Measurements from ENCODE around the gene MAML2. TPM values are rescaled to one million over a fixed set of nuclear protein-coding genes. Genes with fewer than 3 reads are reported as not detected.
A peak's percentile ranks its signal among the peaks of the same experiment; 100 is the strongest.

The MAML2 gene
- total and polyA plus RNA-seq, 7 donors = 2.8 to 20.7 (median 11.8) TPM

GRCh38 chr11:96309016-96309642 is 33.9 kb downstream of the MAML2 start:
- no peak for TF ChIP-seq CTCF (IDR thresholded peaks at IDR 0.05)
- no peak for TF ChIP-seq POLR2A (IDR thresholded peaks at IDR 0.05)
- TF ChIP-seq EP300 (IDR thresholded peaks at IDR 0.05) = no peak
- no peak for TF ChIP-seq POLR2AphosphoS5 (IDR thresholded peaks at IDR 0.05)
- no peak overlapping the region for H3K4me3 ChIP-seq
- no peaks in the 10 kb centered on the region for H3K27me3 ChIP-seq
- no peaks in the 10 kb centered on the region for H3K36me3 ChIP-seq
- DNase-seq = no peak
- WGBS, 2 donors = 90 to 95% methylated on average over 2 of the region's 2 CpGs
- intact Hi-C loops (cut with DNase I) = loop anchor here (5.0 kb wide), 1 partner anchor 67 kb away; no protein-coding TSS in a partner anchor
- peaks cover 0 to 63% (median 51%) of the 10 kb centered on the region in 4 donors for H3K4me1 ChIP-seq
- H3K9me3 ChIP-seq = no peaks in the 10 kb centered on the region
- H3K27ac ChIP-seq = peak overlapping the region in 2 of 4 donors; percentile 2 to 81

- H3K4me1 ChIP-seq = peaks cover 0 to 59% (median 48%) of the 10 kb centered on the region in 4 donors
Measured at GRCh38 chr11:96307776-96308140, 35.2 kb downstream of the MAML2 start.

GRCh38 chr11:96306933-96307775 is 35.8 kb downstream of the MAML2 start:
- Histone ChIP-seq H3K4me1 (peaks cover 0 to 60% (median 52%) of the 10 kb centered on the region in 4 donors), H3K27me3 (no peaks in the 10 kb centered on the region), H3K36me3 (no peaks in the 10 kb centered on the region), H3K4me3 (peak overlapping the region; percentile 4 to 35 (median 28)), H3K27ac (peak overlapping the region; percentile 69 to 86 (median 80)), H3K9me3 (no peaks in the 10 kb centered on the region)
- WGBS, 2 donors = 6 to 36% methylated on average over 10 of the region's 10 CpGs
- TF ChIP-seq POLR2AphosphoS5 (IDR thresholded peaks at IDR 0.05) (peak in 3 of 4 donors; percentile 22 to 49 (median 44)), EP300 (IDR thresholded peaks at IDR 0.05) (no peak)
- peak; percentile 90 for DNase-seq
- intact Hi-C loops (cut with DNase I) = loop anchor here (5.0 kb wide), 1 partner anchor 65 kb away; no protein-coding TSS in a partner anchor

More at GRCh38 chr11:96307776-96308140, 35.2 kb downstream of the MAML2 start:
- no peak for DNase-seq
- intact Hi-C loops (cut with DNase I) = loop anchor here (5.0 kb wide), 1 partner anchor 65 kb away; no protein-coding TSS in a partner anchor
- H3K9me3 ChIP-seq = no peaks in the 10 kb centered on the region
- TF ChIP-seq POLR2A (IDR thresholded peaks at IDR 0.05) (no peak), CTCF (IDR thresholded peaks at IDR 0.05) (no peak), EP300 (IDR thresholded peaks at IDR 0.05) (no peak), POLR2AphosphoS5 (IDR thresholded peaks at IDR 0.05) (no peak)
- H3K27me3 ChIP-seq = no peaks in the 10 kb centered on the region
- 14 to 51% methylated on average over 3 of the region's 3 CpGs for WGBS, 2 donors
- peak overlapping the region; percentile 4 to 35 (median 28) for H3K4me3 ChIP-seq
- H3K36me3 ChIP-seq = no peaks in the 10 kb centered on the region
- peak overlapping the region; percentile 69 to 86 (median 80) for H3K27ac ChIP-seq

- peak overlapping the region; percentile 69 to 86 (median 80) for H3K27ac ChIP-seq
- no peak for DNase-seq
- TF ChIP-seq CTCF (IDR thresholded peaks at IDR 0.05) = no peak
- TF ChIP-seq POLR2AphosphoS5 (IDR thresholded peaks at IDR 0.05) = no peak
- TF ChIP-seq POLR2A (IDR thresholded peaks at IDR 0.05) = no peak
- TF ChIP-seq EP300 (IDR thresholded peaks at IDR 0.05) = no peak
- no peaks in the 10 kb centered on the region for H3K27me3 ChIP-seq
- H3K4me1 ChIP-seq = peaks cover 0 to 56% (median 49%) of the 10 kb centered on the region in 4 donors
- no peaks in the 10 kb centered on the region for H3K36me3 ChIP-seq
- intact Hi-C loops (cut with DNase I) = loop anchor here (5.0 kb wide), 1 partner anchor 64 kb away; no protein-coding TSS in a partner anchor
- WGBS, 2 donors = 12 to 32% methylated on average over 3 of the region's 3 CpGs
- no peaks in the 10 kb centered on the region for H3K9me3 ChIP-seq
- peak overlapping the region in 3 of 4 donors; percentile 22 to 35 (median 34) for H3K4me3 ChIP-seq
Measured at GRCh38 chr11:96306600-96306932, 36.4 kb downstream of the MAML2 start.

DNA sequence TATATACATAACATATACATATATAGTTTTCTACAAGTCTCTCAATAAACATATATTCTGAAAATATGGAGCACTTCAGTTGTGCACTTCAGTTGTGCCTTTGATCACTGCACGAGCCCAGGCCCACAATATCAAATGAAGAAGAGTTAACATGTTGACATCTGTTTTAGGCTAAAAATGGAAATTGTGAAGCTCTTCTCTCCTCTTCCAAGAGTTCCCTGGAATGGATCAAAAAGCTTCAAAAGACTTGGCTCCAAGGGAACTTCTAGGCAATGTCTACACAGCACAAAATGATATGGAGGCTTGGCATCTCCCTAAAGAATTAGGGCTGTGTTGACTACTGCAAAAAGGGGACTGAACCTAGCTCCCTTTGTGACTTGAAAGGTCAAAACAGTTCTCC is 36.9 kb downstream of the MAML2 start:
- no peaks in the 10 kb centered on the region for H3K9me3 ChIP-seq
- 78 to 84% methylated on average over 1 of the region's 1 CpG for WGBS, 2 donors
- H3K27ac ChIP-seq = peak overlapping the region; percentile 69 to 86 (median 80)
- no peaks in the 10 kb centered on the region for H3K27me3 ChIP-seq
- TF ChIP-seq POLR2AphosphoS5 (IDR thresholded peaks at IDR 0.05) = no peak
- DNase-seq = no peak
- intact Hi-C loops (cut with DNase I) = loop anchor here (5.0 kb wide), 1 partner anchor 64 kb away; no protein-coding TSS in a partner anchor
- H3K4me1 ChIP-seq = peaks cover 0 to 51% (median 44%) of the 10 kb centered on the region in 4 donors
- no peaks in the 10 kb centered on the region for H3K36me3 ChIP-seq
- H3K4me3 ChIP-seq = no peak overlapping the region
